GM18498 (cell line): ENCODE measurements around the gene ALOX15.
"Not testable (repeated sequence)": the region's sequence is repeated elsewhere in the genome, so short reads cannot be mapped to it uniquely, and the experiment has no call there.

Experiments
- ATAC-seq: cut with Tn5 transposase; IDR thresholded peaks from one replicate; pipeline ENCODE4 v1.9.1; 2021; ENCODE audit warnings: mild to moderate bottlenecking, moderate library complexity; ENCODE audit not compliant: unreplicated experiment

ALOX15 gene

DNA sequence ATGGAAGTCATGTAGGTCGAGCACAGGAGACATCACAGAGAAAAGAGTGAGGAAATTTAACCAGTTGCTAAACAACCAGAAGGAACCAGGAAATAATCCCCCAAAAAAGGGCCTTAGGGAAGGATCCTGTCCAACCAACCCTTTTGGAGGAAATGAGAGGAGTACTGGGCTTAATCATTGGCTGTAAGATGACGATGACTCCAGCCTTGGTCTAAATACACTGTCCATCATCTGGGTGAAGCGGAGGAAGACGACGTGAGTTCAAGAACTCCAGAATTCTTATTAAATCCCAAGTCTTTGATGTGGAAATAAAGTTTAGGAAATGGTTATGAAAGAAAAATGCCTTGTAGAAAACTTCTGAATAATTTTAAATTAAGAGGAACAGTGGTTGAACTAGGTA lies 11.5 kb upstream of the ALOX15 start:
- ATAC-seq: no peak

DNA sequence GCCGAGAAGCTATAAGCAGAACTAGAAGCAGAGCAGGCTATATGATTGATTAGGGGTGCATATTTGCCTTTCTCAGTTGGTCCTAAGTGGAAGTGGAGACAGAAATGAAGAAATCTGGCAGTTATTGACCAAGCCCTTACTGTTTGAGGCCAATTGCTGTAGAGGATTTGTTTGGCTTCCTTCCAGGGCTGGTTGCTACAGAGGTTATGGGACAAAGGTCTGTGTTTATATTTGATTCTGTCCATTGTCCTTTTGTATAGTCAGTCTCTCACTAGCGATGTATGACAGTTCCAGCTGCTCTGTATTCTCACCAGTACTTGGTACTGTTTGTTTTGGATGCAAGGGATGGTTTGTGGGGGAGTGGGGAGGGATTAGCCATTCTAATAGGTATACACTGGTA lies 7.3 kb upstream of the ALOX15 start:
- no peak for ATAC-seq

- no peak for ATAC-seq
Observed at GRCh38 chr17:4645642-4646041, 4.2 kb upstream of the ALOX15 start.

GRCh38 chr17:4643676-4644075 lies 2.2 kb upstream of the ALOX15 start:
- ATAC-seq: no peak

DNA sequence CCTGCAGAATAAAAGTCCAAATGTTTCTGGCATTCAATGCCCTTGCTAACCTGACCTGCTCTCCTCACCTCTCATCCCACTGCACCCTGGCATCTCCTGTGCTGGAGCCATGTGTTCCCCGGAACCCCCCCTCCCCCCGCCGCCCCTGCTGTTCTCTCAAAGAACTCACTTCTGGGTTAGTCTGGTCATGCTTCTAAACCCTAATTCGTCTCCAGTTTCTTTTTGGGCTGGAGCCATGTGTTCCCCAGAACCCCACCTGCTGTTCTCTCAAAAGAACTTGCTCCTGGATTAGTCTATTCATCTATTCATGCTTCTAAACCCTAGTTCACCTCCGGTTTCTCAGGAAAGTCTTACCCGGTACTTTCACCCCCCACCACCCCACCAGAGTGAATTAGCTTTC lies 808 bp upstream of the ALOX15 start:
- no peak for ATAC-seq

DNA sequence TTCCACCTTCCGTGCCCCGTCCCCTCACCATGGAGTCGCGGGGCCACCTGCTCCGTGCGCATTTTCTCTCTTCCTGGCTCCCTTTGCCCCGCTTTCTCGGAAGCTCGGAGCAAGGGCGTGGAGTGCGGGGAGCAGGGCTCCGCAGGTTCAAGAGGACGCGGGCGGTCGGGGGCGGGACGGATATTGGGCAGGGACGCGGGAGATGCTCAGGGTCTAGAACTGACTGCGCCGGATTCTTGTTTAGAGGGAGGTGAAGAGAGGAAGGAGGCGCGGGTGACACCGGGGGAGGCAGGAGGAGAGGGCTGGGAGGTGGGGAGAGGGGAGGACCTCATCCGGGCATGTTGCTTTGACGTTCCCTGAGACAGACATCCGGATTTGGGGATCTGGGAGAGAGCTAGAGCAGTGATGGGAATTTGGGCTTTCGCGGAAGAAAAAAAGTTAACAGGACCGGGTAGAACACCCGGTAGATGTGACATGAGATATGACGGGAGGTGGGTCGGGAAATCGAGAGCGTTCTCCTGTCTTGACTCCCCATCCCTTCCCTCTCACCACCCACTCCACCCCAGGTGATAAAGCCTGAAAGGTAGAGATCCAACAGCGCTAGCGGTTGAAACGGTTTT lies 799 bp downstream of the ALOX15 start:
- not testable (repeated sequence) for ATAC-seq

GRCh38 chr17:4639301-4640059 lies 2.0 kb downstream of the ALOX15 start:
- ATAC-seq: not testable (repeated sequence)

DNA sequence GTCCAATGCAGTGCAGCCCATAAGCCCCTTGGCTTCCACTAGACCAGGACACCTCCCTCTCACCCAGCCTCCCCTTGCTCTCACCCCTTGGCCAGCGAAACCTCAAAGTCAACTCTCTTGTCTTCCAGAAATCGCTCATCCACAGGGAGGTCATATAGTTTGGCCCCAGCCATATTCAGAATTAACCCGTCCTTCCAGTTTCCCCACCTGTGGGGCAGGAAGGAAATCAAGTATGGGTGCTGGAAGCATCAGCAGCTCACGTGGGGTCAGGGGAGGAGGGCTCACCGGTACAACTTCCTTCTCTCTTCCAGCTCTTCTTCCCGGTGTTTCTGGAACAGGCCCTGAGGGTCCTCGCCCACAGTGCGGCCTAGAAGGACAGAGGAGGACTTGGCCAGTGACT lies 2.7 kb downstream of the ALOX15 start:
- ATAC-seq: not testable (repeated sequence)

DNA sequence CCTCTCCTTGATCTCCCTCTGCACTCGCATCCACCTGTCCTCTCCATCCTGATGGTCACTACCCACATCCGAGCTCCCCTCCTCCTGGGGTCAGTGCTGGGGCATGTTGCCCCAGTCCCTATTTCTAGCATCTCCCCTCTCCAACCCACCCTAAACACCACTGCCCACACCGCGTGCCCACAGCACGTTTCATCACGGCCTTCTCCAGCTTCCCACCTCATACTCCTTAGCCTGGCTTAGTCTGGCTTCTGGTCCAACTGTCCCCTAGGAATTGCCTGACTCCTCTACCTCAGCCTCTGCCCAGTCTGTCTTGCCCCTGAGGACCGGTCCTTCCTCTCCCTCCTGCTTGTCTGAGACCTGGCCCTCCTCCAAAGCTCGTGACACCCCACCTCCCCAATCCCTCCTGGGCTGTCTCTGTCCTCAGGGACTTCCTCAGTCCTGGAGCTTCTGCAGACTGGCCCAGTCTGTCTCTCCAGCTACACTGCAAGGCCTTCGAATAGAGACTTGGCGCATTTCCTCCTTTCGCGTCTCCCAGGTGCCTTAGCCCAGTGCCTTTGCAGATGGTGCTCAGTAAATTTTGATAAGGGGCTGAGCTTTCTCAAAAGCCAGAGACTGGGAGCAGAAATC lies 4.9 kb downstream of the ALOX15 start:
- ATAC-seq: no peak

GRCh38 chr17:4635823-4636375 lies 5.6 kb downstream of the ALOX15 start:
- ATAC-seq: peak; percentile 57

- ATAC-seq: no peak
Observed at GRCh38 chr17:4634976-4635375, 6.5 kb downstream of the ALOX15 start.

GRCh38 chr17:4633643-4634042 lies 7.8 kb downstream of the ALOX15 start:
- ATAC-seq: no peak

GRCh38 chr17:4632581-4632920 lies 8.9 kb downstream of the ALOX15 start:
- no peak for ATAC-seq

GRCh38 chr17:4631836-4632580 lies 9.5 kb downstream of the ALOX15 start:
- no peak for ATAC-seq

GRCh38 chr17:4631431-4631830 lies 10.0 kb downstream of the ALOX15 start:
- no peak for ATAC-seq

- ATAC-seq: no peak
Observed at GRCh38 chr17:4626734-4627256, 14.7 kb downstream of the ALOX15 start.

DNA sequence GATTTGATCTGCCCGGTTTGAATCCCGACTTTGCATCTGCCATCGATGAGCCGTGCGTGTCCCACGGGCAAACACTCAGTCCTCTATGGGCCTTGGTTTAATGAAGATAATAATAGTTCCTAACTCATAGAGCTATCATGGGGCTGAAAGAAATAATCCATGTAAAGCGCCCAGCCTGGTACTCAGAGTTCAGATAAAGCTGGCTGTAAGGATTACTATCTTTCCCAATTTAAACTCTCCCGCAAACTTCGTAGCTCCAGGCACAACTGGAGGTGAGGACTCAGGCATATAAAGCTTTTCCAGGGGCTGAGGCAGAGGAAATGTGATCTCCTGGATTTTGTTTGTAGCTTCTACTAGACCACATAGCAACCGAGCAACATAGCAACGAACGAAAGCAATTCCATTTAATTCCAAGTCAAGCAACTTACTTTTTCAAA lies 16.3 kb downstream of the ALOX15 start:
- no peak for ATAC-seq

- ATAC-seq: not testable (repeated sequence)
Observed at GRCh38 chr17:4624451-4624911, 17.0 kb downstream of the ALOX15 start.

GRCh38 chr17:4623249-4623648 lies 18.2 kb downstream of the ALOX15 start:
- no peak for ATAC-seq

DNA sequence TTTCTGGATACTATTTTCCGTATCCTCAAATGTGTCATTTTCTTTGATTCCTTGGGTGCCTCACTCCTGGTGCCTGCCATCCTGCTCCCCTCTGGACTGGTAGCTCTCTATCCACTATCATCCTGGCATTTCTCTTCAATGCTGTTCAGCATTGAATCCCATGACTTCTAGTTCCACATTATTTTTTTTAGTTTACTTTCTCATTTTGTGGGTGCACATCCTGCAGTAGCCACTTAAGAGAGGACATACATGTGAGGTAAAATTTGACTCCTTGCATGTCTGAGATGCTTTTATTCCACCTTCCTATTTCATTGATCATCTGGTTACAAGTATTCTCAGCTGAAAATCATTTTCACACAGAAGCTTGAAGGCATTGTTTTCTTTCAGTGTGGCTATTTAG lies 19.1 kb downstream of the ALOX15 start:
- ATAC-seq: no peak
